RWPE2 (cell line): ENCODE results near the gene PRKAA1.

Source experiments
- ATAC-seq: fragments of 200-7000 bp; cut with Tn5 transposase; 3 replicates; pipeline ENCODE4 v1.9.1; 2021; ENCODE audit warnings: low read depth
- DNase-seq: peaks from one replicate; pipeline ENCODE4 v3.0.0-alpha.2; 2020; ENCODE audit warnings: low spot score
- H3K27ac ChIP-seq: fragments of 450-650 bp; 2 replicates; pipeline ENCODE4 v1.5.1; 2017; ENCODE audit warnings: mild to moderate bottlenecking; ENCODE audit not compliant: poor library complexity, severe bottlenecking
- H3K27me3 ChIP-seq: fragments of 250-450 bp; sonication (Bioruptor Pico); 2 replicates; pipeline ENCODE4 v1.5.1; 2021; ENCODE audit warnings: mild to moderate bottlenecking, moderate library complexity; ENCODE audit not compliant: insufficient read depth, poor library complexity, severe bottlenecking
- H3K36me3 ChIP-seq: fragments of 250-450 bp; sonication (Bioruptor Pico); 2 replicates; pipeline ENCODE4 v1.5.1; 2020; ENCODE audit warnings: low read depth, mild to moderate bottlenecking, moderate library complexity
- H3K4me1 ChIP-seq: fragments of 250-450 bp; sonication (Bioruptor Pico); 2 replicates; pipeline ENCODE4 v1.5.1; 2021; ENCODE audit warnings: mild to moderate bottlenecking, moderate library complexity; ENCODE audit not compliant: insufficient read depth, poor library complexity, severe bottlenecking
- H3K4me3 ChIP-seq: fragments of 250-450 bp; sonication (Bioruptor Pico); 2 replicates; pipeline ENCODE4 v1.5.1; 2021; ENCODE audit warnings: mild to moderate bottlenecking, moderate library complexity; ENCODE audit not compliant: severe bottlenecking
- H3K9me3 ChIP-seq: fragments of 250-450 bp; sonication (Bioruptor Pico); 2 replicates; pipeline ENCODE4 v1.5.1; 2021; ENCODE audit warnings: mild to moderate bottlenecking, moderate library complexity; ENCODE audit not compliant: severe bottlenecking
- CTCF ChIP-seq: fragments of 450-650 bp; IDR thresholded peaks from one replicate; pipeline ENCODE4 v1.5.1; 2017; ENCODE audit warnings: mild to moderate bottlenecking, moderate library complexity; ENCODE audit not compliant: poor library complexity, severe bottlenecking

The PRKAA1 gene

DNA sequence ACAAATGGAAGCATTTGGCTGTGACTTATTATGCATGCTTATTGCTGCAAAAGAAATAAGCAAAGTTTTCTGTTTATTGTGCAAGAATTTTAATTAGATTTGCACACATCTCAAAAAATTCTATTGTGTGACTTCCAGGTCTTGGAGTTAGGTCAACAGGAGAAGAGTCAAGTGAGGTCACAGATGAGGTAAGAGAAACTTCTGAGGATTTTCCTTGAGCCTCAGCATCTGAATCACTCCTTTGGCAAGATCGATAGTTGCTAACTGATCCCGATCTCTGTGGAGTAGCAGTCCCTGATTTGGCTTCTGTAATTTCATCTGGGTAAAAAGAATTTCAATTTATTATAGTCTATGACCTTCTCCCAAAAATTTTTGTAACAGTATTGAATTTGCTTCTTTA lies 35.5 kb downstream of the PRKAA1 start:
- H3K9me3 ChIP-seq = no peaks in the 10 kb centered on the region
- DNase-seq (no peak), ATAC-seq (no peak)
- no peaks in the 10 kb centered on the region for H3K4me1 ChIP-seq
- peaks cover 87% of the 10 kb centered on the region for H3K36me3 ChIP-seq
- H3K27me3 ChIP-seq = no peaks in the 10 kb centered on the region
- H3K27ac ChIP-seq = no peak overlapping the region
- TF ChIP-seq CTCF = no peak
- no peak overlapping the region for H3K4me3 ChIP-seq

DNA sequence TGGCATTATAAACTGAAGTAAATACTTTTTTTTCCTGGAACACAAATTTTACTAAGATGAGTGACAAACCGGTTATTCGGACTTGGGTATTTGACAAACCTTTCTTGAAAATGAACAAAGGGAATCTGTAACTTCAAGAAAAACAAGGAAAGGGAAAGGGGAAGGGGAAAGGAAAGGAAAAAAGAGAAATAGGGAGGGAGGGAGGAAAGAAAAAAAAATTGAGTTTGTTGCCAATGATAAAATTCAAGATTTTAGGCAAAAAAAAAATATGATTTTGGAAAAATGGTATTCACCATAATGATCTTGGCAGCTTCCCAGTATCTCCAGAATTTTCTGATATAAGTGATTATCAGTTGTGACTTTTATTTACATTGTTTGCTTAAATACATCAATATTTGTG lies 40.8 kb downstream of the PRKAA1 start:
- Histone ChIP-seq H3K9me3 (no peaks in the 10 kb centered on the region), H3K27me3 (no peaks in the 10 kb centered on the region), H3K27ac (no peak overlapping the region), H3K4me3 (no peak overlapping the region), H3K36me3 (peaks cover 34% of the 10 kb centered on the region), H3K4me1 (peaks cover 6% of the 10 kb centered on the region)
- DNase-seq (no peak), ATAC-seq (no peak)
- TF ChIP-seq CTCF = no peak

DNA sequence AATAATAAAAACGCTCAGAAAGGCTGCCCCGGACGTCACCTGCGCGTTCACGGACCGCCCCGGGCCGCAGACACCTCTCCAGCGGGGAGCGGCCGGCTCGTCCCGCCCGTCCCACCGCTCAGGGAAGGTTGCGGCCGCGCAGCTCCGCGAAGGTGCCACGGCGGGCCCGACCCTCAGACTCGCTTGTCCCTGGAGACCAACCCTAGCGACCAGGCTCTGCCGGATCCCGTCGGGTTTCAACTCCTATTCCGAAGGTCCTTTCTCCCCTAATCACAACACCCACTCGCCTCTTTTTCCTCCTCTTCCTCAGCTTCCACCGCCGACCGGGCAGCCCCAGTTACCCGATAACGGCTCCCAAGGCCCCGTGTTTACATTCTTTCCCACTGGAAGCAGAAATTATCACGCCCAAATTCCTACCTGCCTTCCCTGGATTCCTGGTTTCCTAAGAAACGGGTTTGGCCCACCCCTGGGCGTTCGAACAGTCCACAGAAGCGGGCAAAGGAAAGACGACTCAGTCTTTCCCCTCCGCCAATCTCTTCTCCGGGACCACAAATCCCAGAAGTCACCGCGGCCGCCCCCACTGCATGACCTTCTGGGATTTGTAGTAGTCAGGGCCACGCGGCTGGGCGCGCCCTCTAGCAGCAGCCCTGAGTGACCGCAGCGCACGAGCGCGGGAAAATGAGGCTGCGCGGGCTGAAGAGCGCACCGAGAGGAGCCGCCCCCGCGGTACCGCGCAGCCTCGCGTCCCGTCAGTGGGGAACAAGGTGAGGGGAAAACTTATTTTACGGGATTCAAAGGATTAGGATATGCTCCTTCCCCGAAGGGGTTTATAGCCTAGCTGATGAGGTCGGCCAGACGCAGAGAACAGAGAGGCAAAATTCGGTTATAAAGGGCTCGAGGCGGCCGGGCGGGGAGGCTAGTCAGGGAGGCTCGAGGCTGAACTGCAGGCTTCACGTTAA lies 42.5 kb downstream of the PRKAA1 start, which contains the start of gene TTC33:
Gene TTC33 (minus strand): TSS at position 555 of the 959 bp plus-strand sequence. CDS start 8,943 bp downstream, outside the sequence.
- H3K4me3 ChIP-seq = peak within 1 kb of the TSS; percentile 66
- peak; percentile 97 for DNase-seq
- no peaks in the 10 kb centered on the region for H3K9me3 ChIP-seq
- no peaks in the 10 kb centered on the region for H3K27me3 ChIP-seq
- peaks cover 17% of the 10 kb centered on the region for H3K36me3 ChIP-seq
- ATAC-seq = peak; percentile 91
- peak; percentile 82 for TF ChIP-seq CTCF
- peaks cover 6% of the 10 kb centered on the region for H3K4me1 ChIP-seq
- H3K27ac ChIP-seq = peak within 1 kb of the TSS; percentile 64

- ATAC-seq (peak; percentile 81), DNase-seq (no peak)
- Histone ChIP-seq H3K27ac (peak overlapping the region; percentile 64), H3K9me3 (no peaks in the 10 kb centered on the region), H3K27me3 (no peaks in the 10 kb centered on the region), H3K4me3 (peak overlapping the region; percentile 66), H3K36me3 (peaks cover 11% of the 10 kb centered on the region), H3K4me1 (peaks cover 6% of the 10 kb centered on the region)
- TF ChIP-seq CTCF = peak; percentile 91
These were observed 43.1 kb downstream of the PRKAA1 start for GRCh38 chr5:40755093-40755406.
